OCI-M2 (cell line): Measurements from ENCODE around the gene RSPH10B2.
"Not testable (repeated sequence)": the region's sequence is repeated elsewhere in the genome, so short reads cannot be mapped to it uniquely, and the experiment has no call there.

ENCODE experiments used
- DNase-seq: peaks from one replicate; lab custom pipeline; 2025; ENCODE audit not compliant: unreplicated experiment; lab: John Stamatoyannopoulos, UW

The RSPH10B2 gene

GRCh38 chr7:6753964-6754363 lies at the start of gene RSPH10B2:
RSPH10B2 (plus strand) TSS chr7:6754103; CDS start chr7:6757678, 3,575 bp downstream.
- not testable (repeated sequence) for DNase-seq

DNA sequence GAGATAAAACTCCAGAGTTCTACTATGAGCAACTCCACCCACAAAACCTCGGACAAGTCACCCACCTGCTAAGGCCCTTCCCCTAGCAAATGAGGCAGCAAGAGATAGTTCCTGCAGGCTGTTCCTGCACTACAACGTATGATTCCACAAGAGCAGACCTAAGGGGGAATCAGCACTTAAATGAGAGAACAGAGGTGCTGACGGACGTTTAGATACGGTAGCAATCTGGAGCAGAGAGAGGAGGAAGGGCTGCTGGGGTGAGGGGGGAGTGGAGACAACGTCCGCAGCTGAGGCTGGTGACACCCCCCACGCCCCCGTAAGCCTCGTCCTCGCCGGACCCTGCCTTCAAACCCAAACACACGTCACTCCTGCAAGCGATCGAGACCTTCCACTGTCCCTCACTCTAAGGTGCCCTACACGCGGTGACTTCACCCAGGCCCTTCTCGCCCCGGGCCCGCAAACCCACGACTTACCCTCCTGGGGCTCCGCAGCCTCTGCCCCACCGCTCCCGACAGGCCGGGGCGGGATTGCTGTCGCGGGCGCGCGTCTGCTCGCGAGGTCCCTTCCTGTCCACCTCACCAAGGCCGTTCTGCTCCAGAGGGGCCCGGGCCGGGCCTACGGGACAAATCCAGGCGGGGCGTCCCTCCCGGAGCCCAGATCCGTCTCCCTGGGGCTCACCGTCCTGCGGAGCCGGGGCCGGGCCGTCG lies 47.8 kb upstream of the RSPH10B2 start:
- DNase-seq = no peak

DNA sequence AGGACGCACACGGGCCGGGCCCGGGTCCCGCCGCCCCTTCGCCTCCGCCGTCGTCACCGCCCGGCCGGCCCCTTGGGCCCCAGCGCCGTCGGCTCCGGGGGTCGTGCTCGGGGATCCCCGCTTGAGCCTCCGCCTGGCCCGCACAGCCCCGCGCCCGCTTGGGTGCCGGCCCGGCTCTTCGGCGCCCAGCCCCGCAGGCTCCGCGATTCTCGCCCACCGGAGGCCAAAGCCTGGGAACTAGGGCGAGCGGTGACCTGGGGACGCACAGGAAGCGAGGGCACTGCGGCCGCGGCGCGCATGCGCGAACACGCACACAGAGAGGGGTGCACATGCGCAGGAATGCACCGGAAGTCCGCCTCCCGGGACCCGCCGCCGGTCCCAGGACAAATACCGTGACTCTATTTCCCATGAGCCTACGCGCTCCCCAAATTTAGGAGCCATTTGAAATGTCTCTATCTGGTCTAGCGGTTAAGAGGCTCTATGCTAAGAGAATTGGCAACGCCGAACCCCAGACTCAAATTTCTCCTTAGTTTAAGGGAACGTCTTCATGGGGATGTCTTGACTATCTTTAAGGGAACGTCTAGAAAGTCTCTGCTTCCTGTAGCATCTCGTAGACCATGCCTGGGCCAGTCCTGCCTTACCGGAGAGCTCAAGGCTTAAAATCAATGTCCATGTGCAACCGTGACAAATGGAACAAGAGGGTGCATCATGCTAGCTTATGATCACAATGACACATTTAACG lies 47.1 kb upstream of the RSPH10B2 start, which contains the start of gene ZNF12:
ZNF12 (minus strand) TSS at position 282 of the 742 bp plus-strand sequence. CDS start 1,774 bp downstream, outside the sequence.
- peak; percentile 41 for DNase-seq

- DNase-seq = no peak
These were observed 45.6 kb upstream of the RSPH10B2 start for GRCh38 chr7:6708304-6708703.

DNA sequence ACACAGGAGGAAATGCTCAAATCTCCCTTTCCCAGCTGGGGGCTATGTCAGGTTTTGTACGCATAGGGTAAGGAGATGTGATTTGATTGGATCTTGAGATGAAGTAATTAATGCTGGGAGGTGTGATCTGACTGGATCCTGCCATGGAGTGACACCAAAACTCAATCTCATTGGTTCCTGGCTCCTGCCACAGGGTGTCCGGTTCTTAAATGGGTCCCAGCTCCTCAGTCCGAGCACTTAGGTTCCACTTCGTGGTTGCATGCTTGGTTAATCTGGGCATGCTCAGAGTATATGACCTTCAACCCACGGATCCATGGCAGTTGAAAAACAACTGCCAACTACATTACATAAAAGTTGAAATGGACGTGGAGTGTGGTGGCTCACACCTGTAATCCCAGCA lies 44.1 kb upstream of the RSPH10B2 start:
- DNase-seq = no peak

- DNase-seq = no peak
These were observed 39.5 kb upstream of the RSPH10B2 start for GRCh38 chr7:6714360-6714759.

DNA sequence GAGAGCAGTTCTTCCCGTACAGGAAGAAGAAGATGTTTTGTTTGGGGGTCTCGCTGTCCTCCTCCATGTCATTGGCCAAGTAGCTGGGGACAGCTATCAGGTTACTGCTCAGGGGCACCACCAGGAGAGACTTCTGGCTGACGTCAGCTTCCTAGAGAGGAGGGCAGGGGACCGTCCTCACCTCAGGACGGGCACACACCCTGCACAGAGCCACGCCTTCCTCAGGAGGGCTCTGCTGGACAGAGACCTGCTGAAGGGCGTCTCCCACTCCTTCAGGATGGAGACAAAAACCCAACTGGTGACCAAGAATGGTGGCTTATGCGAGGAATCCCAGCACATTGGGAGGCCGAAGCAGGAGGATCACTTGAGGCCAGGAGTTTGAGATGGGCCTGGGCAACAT lies 38.0 kb upstream of the RSPH10B2 start:
- not testable (repeated sequence) for DNase-seq

DNA sequence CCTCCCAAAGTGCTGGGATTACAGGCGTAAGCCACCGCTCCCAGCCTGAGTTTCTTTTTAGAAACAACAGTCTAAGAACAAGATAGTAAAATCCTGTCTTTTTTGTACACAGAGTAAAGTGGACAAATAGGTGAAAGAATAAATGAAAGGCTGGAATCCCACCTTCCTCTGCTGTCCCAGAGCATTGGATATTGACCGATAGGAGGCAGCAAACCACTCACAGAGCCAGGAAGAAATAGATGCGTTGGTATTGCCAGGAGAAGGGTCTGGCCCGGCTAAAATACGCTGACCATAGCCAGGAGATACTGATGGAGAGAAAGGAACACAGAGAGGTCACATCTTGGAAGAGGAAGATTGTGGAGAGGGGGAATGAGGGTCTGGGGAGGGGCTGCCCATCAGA lies 35.8 kb upstream of the RSPH10B2 start:
- no peak for DNase-seq

DNA sequence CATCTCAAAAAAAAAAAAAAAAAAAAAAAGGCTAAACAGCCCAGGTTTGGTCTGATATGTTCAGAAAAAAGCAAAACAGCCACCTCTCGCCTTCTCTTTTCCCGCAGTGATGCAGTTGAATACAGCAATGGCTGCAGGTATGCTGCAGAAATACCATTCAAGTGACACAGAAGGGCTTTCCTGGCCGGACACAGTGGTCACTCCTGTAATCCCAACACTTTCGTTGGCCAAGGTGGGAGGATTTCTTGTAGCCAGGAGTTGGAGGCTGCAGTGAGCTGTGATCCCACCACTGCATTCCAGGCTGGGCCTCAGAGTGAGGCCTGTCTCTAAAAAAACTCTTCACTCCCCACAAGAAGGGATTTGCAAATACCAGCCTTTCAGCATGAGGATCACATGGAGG lies 29.6 kb upstream of the RSPH10B2 start:
- DNase-seq = not testable (repeated sequence)

GRCh38 chr7:6725003-6725402 lies 28.9 kb upstream of the RSPH10B2 start:
- DNase-seq = no peak

DNA sequence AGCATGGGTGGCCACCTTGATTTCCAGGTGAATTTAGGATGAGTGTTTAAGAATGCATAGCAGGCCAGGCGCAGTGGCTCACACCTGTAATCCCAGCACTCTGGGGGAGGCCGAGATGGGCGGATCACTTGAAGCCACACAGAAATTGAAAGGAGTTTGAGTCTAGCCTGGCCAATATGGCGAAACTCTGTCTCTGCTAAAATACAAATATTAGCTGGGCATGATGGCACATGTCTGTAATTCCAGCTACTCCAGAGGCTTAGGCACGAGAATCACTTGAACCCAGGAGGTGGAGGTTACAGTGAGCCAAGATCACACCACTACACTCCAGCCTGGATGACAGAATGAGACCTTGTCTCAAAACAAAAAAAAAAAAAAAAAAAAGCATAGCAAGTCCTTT lies 27.6 kb upstream of the RSPH10B2 start:
- DNase-seq = not testable (repeated sequence)

DNA sequence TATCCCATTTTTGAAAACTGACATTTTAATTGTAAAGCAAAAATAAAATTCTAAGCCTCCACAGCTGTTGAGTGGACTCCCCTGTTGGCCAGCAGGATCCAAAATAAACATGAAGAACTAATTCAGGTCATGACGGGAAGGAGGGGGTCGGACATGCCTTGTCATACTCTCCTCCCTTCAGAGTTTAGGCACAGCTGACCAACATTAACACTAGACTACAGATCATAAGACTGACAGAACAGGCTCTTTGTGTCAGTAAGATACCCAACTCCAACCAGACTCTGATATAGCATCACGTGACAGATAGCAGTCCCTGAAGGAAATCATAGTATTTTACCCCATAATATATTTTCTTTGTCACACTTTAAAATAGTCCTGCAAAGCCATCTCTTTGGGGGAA lies 26.2 kb upstream of the RSPH10B2 start:
- DNase-seq = no peak

DNA sequence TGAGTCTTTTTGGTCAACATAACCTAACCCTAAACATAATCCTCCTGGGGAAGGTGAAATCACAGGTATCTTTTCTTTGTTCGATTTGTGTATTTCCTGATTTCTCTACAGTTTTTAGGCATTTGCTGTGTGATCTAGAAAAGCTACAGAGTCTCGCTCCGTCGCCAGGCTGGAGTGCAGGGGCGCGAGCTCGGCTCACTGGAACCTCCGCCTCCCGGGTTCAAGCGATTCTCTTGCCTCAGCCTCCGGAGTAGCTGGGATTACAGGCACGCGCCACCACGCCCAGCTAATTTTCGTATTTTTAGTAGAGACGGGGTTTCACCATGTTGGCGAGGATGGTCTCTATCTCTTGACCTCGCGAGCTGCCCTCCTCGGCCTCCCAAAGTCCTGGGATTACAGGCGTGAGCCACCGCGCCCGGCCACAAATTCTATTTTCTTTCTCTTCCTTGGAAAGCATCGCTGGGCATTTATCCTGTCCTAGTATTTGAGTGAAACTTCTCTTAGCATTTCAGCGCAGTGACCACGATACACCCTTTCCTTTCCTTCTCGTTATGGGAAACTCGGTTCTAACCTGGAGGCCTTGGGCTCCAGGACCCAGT lies 24.9 kb upstream of the RSPH10B2 start:
- DNase-seq = not testable (repeated sequence)

GRCh38 chr7:6729492-6730342 lies 24.2 kb upstream of the RSPH10B2 start:
- DNase-seq = peak; percentile 61

DNA sequence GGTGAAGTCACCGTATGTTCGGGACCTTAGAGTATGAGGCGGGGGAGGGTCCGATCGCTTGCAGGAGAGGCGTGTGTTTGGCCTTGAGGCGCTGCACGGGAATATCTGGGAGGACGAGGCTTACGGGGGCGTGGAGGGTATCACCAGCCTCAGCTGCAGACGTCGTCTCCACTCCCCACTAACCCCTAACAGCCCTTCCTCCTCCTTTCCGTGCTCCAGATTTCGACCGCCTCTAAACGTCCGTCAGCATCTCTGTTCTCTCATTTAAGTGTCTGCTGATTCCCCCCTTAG lies 23.6 kb upstream of the RSPH10B2 start:
- no peak for DNase-seq

DNA sequence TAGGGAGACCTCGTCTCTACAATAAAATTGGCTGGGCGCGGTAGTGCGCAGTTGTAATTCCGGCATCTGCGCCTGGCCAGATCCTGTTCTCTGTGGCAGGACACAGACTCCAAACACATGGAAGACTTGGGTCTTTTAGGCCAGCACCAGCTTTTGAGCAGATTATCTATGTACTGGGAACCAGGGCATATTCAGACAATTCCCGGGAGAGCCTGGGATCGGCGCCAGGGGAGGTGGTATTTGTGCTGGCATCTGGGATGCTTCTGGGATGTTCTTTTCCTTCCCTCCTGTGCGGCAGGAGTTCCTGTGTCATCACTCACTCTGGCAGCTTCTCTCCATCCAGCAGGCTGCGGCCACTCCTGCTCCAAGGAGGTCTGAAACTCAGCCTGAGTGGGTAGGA lies 15.5 kb upstream of the RSPH10B2 start:
- DNase-seq = not testable (repeated sequence)

- DNase-seq = not testable (repeated sequence)
These were observed 9.3 kb upstream of the RSPH10B2 start for GRCh38 chr7:6744410-6745100.

DNA sequence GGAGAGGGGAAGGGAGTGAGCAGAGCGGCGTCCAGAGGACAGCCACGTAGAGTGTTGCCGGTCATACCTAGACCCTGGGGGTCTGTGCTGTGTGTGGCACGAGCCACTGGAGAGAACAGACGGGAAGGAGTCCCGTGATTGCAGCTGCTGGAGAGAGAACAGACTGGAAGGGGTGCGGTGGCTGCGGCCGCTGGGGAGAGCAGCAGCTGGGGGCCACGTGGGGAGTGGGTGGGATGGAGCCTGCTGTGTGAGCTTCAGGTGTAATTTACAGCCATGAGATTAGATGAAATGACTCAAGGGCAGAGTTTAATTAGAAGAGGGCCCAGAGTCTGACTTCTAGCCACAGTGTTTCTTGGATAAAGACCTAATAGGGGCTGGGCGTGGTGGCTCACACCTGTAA lies 4.6 kb upstream of the RSPH10B2 start:
- DNase-seq = not testable (repeated sequence)

GRCh38 chr7:6750173-6750572 lies 3.7 kb upstream of the RSPH10B2 start:
- DNase-seq = not testable (repeated sequence)

DNA sequence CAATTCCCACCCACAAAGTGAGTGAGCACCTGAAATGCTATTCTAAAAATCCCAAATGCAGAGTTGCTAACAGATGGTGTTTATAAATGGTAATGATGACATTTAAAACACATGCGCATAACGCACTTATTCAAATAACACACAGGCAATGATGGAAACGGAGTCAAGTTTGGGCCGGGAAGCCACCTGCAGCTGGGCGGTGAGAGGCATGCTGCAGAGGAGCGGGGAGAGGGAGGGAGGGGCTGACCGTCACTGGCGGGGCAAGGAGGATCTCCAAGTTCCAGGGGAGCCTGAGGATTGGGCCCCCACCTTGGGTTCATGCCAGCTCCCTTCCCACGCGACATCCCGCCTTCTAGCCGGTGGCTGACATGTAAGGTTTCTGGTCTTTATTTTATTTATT lies 7.3 kb downstream of the RSPH10B2 start:
- DNase-seq = not testable (repeated sequence)

DNA sequence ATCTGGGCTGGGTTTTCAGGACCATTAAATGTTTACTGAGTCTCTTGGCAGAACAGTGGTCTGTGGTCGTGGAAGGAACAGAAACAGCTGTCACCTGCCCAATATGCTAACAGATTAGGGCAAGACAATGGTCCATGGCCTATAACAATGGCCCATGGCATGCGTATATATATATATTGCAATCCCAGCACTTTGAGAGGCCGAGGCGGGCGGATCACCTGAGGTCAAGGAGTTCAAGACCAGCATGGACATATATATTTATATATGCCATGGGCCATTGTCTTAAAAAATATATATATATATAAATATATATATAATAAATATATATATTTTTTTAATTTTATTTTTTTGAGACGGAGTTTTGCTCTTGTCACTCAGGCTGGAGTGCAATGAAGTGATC lies 27.7 kb downstream of the RSPH10B2 start:
- not testable (repeated sequence) for DNase-seq
